ENCODE results near the gene STON1.
"Not testable (repeated sequence)": the region's sequence is repeated elsewhere in the genome, so short reads cannot be mapped to it uniquely, and the experiment has no call there.

Gene STON1

GRCh38 chr2:48527226-48527885 is 2.6 kb upstream of the STON1 start:
- DNase-seq (ENCODE audit: low read depth in 3 of 3): no peak

GRCh38 chr2:48528431-48528830 is 1.5 kb upstream of the STON1 start:
- no peak for DNase-seq (ENCODE audit: low read depth in 3 of 3)

- no peak for DNase-seq (ENCODE audit: low read depth in 3 of 3)
These were observed 760 bp upstream of the STON1 start for GRCh38 chr2:48529194-48529593.

- peak in 1 of 3 donors; percentile 8 for DNase-seq (ENCODE audit: low read depth in 3 of 3)
These were observed 300 bp upstream of the STON1 start for GRCh38 chr2:48529676-48530032.

- DNase-seq (ENCODE audit: low read depth in 3 of 3): no peak
These were observed 1.2 kb downstream of the STON1 start for GRCh38 chr2:48531141-48531648.

- DNase-seq (ENCODE audit: low read depth in 3 of 3): no peak
These were observed 2.2 kb downstream of the STON1 start for GRCh38 chr2:48532174-48532573.

GRCh38 chr2:48532824-48533223 is 2.9 kb downstream of the STON1 start:
- no peak for DNase-seq (ENCODE audit: low read depth in 3 of 3)

- no peak for DNase-seq (ENCODE audit: low read depth in 3 of 3)
These were observed 4.8 kb downstream of the STON1 start for GRCh38 chr2:48534781-48535180.

- DNase-seq (ENCODE audit: low read depth in 3 of 3): no peak
These were observed 10.4 kb downstream of the STON1 start for GRCh38 chr2:48540237-48540935.

GRCh38 chr2:48541666-48542389 is 11.9 kb downstream of the STON1 start:
- no peak for DNase-seq (ENCODE audit: low read depth in 3 of 3)

- no peak for DNase-seq (ENCODE audit: low read depth in 3 of 3)
These were observed 13.9 kb downstream of the STON1 start for GRCh38 chr2:48543895-48544294.

- no peak for DNase-seq (ENCODE audit: low read depth in 3 of 3)
These were observed 15.3 kb downstream of the STON1 start for GRCh38 chr2:48545244-48545643.

GRCh38 chr2:48548840-48549239 is 18.9 kb downstream of the STON1 start:
- no peak for DNase-seq (ENCODE audit: low read depth in 3 of 3)

- DNase-seq (ENCODE audit: low read depth in 3 of 3): no peak
These were observed 20.0 kb downstream of the STON1 start for GRCh38 chr2:48549972-48550371.

GRCh38 chr2:48551548-48551947 is 21.6 kb downstream of the STON1 start:
- DNase-seq (ENCODE audit: low read depth in 3 of 3): no peak

GRCh38 chr2:48555071-48555470 is 25.1 kb downstream of the STON1 start:
- DNase-seq (ENCODE audit: low read depth in 3 of 3): not testable (repeated sequence)

GRCh38 chr2:48558456-48558855 is 28.5 kb downstream of the STON1 start:
- no peak for DNase-seq (ENCODE audit: low read depth in 3 of 3)

- DNase-seq (ENCODE audit: low read depth in 3 of 3): no peak
These were observed 30.7 kb downstream of the STON1 start for GRCh38 chr2:48560546-48561209.

GRCh38 chr2:48562281-48562680 is 32.3 kb downstream of the STON1 start:
- DNase-seq (ENCODE audit: low read depth in 3 of 3): no peak

- DNase-seq (ENCODE audit: low read depth in 3 of 3): no peak
These were observed 36.8 kb downstream of the STON1 start for GRCh38 chr2:48566592-48567310.

GRCh38 chr2:48567671-48568070 is 37.7 kb downstream of the STON1 start:
- DNase-seq (ENCODE audit: low read depth in 3 of 3): no peak

GRCh38 chr2:48568547-48568946 is 38.6 kb downstream of the STON1 start:
- DNase-seq (ENCODE audit: low read depth in 3 of 3): no peak
